IMR-90 (cell line): ENCODE data around the gene TGFB1. TPM values are rescaled to one million over a fixed set of nuclear protein-coding genes. Genes with fewer than 3 reads are reported as not detected.

Source experiments
- ATAC-seq: fragments of 200-7000 bp; cut with Tn5 transposase; 2 replicates; pipeline ENCODE4 v1.9.1; 2020; ENCODE audit warnings: low read depth, mild to moderate bottlenecking, moderate library complexity
- BruUV-seq: library from RNA; stranded (reverse); fragments of 400-500 nt; replicated peaks from 2 replicates; lab custom pipeline; 2021; lab: Mats Ljungman, UMichigan
- CTCF ChIA-PET: fragments of 300-600 bp; formaldehyde crosslinking; extraction: SDS; loops from one replicate; lab custom pipeline; 2021; ENCODE audit warnings: antibody characterized with exemption; lab: Yijun Ruan, JAX
- POLR2A ChIA-PET: fragments of 300-600 bp; sonication (Branson Sonifier 250); formaldehyde crosslinking; loops from one replicate; lab custom pipeline; 2022; ENCODE audit warnings: antibody characterized with exemption; ENCODE audit not compliant: unreplicated experiment; lab: Charles Lee
- DNase-seq: peaks from one replicate; pipeline ENCODE4 v3.0.0; 2013
- H2AFZ ChIP-seq: replicated peaks from 2 replicates; pipeline ENCODE3; 2013; ENCODE audit warnings: low read length, mild to moderate bottlenecking; ENCODE audit not compliant: poor library complexity
- H2AK5ac ChIP-seq: 2 replicates; pipeline ENCODE4 v1.6.1; 2013; ENCODE audit warnings: low read depth, low read length, inconsistent platforms
- H2AK9ac ChIP-seq: replicated peaks from 2 replicates; pipeline ENCODE3; 2013; ENCODE audit warnings: mild to moderate bottlenecking, low read depth, low read length, moderate library complexity; ENCODE audit not compliant: poor library complexity
- H2BK120ac ChIP-seq: 2 replicates; pipeline ENCODE4 v1.6.1; 2013; ENCODE audit warnings: low read depth, low read length, inconsistent platforms
- H2BK15ac ChIP-seq: 3 replicates; pipeline ENCODE4 v1.6.1; 2013; ENCODE audit warnings: low read depth, low read length, inconsistent platforms
- H2BK20ac ChIP-seq: 2 replicates; pipeline ENCODE4 v1.6.1; 2013; ENCODE audit warnings: low read depth, mild to moderate bottlenecking, inconsistent platforms, low read length, moderate library complexity
- H2BK5ac ChIP-seq: 2 replicates; pipeline ENCODE4 v1.6.1; 2013; ENCODE audit warnings: mild to moderate bottlenecking, low read depth, low read length, inconsistent platforms; ENCODE audit not compliant: poor library complexity, severe bottlenecking
- H3K14ac ChIP-seq: replicated peaks from 2 replicates; pipeline ENCODE4 v1.6.1; 2013; ENCODE audit warnings: low read depth, low read length, inconsistent platforms
- H3K18ac ChIP-seq: 2 replicates; pipeline ENCODE4 v1.6.1; 2013; ENCODE audit warnings: low read depth, low read length, control low read depth
- H3K23ac ChIP-seq: 2 replicates; pipeline ENCODE4 v1.6.1; 2013; ENCODE audit warnings: low read depth, low read length, inconsistent platforms
- H3K27ac ChIP-seq: 2 replicates; pipeline ENCODE4 v1.5.1; 2013; ENCODE audit warnings: mild to moderate bottlenecking, control low read depth, low read length; ENCODE audit not compliant: insufficient read depth
- H3K27me3 ChIP-seq: 2 replicates; pipeline ENCODE4 v1.6.1; 2013; ENCODE audit warnings: low read length; ENCODE audit not compliant: control insufficient read depth, insufficient read depth
- H3K36me3 ChIP-seq: 2 replicates; pipeline ENCODE4 v1.6.1; 2013; ENCODE audit warnings: low read length, mixed read lengths; ENCODE audit not compliant: control insufficient read depth, insufficient read depth
- H3K4ac ChIP-seq: 2 replicates; pipeline ENCODE4 v1.6.1; 2013; ENCODE audit warnings: low read depth, low read length, inconsistent platforms
- H3K4me1 ChIP-seq: 2 replicates; pipeline ENCODE4 v1.6.1; 2013; ENCODE audit warnings: low read length, mixed read lengths; ENCODE audit not compliant: control insufficient read depth, insufficient read depth
- H3K4me2 ChIP-seq: 2 replicates; pipeline ENCODE4 v1.6.1; 2013; ENCODE audit warnings: low read depth, mild to moderate bottlenecking, control low read depth, low read length, moderate library complexity
- H3K4me3 ChIP-seq: 2 replicates; pipeline ENCODE4 v1.5.1; 2013; ENCODE audit warnings: low read depth, mild to moderate bottlenecking, control low read depth, low read length, moderate library complexity; ENCODE audit not compliant: insufficient read depth
- H3K56ac ChIP-seq: 2 replicates; pipeline ENCODE4 v1.6.1; 2013; ENCODE audit warnings: low read length, inconsistent platforms; ENCODE audit not compliant: insufficient read depth; ENCODE audit errors: extremely low read depth
- H3K79me1 ChIP-seq, 2 experiments: 2 replicates each; pipeline ENCODE4 v1.6.1; 2013; ENCODE audit warnings: low read length in 2 of 2, inconsistent platforms in 1 of 2, low read depth in 1 of 2
- H3K9ac ChIP-seq: 2 replicates; pipeline ENCODE4 v1.6.1; 2013; ENCODE audit warnings: low read depth, low read length, control low read depth
- H3K9me1 ChIP-seq: 2 replicates; pipeline ENCODE4 v1.6.1; 2013; ENCODE audit warnings: low read length, inconsistent platforms; ENCODE audit not compliant: insufficient read depth
- H3K9me3 ChIP-seq: 2 replicates; pipeline ENCODE4 v1.6.1; 2013; ENCODE audit warnings: low read length; ENCODE audit not compliant: control insufficient read depth, insufficient read depth
- H4K20me1 ChIP-seq: 2 replicates; pipeline ENCODE4 v1.6.1; 2013; ENCODE audit warnings: low read length, inconsistent platforms; ENCODE audit not compliant: insufficient read depth
- H4K5ac ChIP-seq: 2 replicates; pipeline ENCODE4 v1.6.1; 2013; ENCODE audit warnings: mild to moderate bottlenecking, low read depth, low read length, control low read depth
- H4K8ac ChIP-seq, 2 experiments: 2 replicates each; pipeline ENCODE4 v1.6.1; 2013; ENCODE audit warnings: low read depth in 2 of 2, low read length in 2 of 2, control low read depth in 1 of 2, inconsistent platforms in 1 of 2
- H4K91ac ChIP-seq: 2 replicates; pipeline ENCODE4 v1.6.1; 2013; ENCODE audit warnings: low read depth, low read length, inconsistent platforms; ENCODE audit not compliant: insufficient read depth
- BHLHE40 ChIP-seq: fragments of 150-350 bp; IDR thresholded peaks from 2 replicates; pipeline ENCODE4 v1.6.1; 2016; ENCODE audit warnings: mild to moderate bottlenecking, low read depth, low read length
- CEBPB ChIP-seq: IDR thresholded peaks from 2 replicates; pipeline ENCODE4 v1.6.1; 2012; ENCODE audit warnings: low read depth, low read length, improper control_type of control experiment
- CHD1 ChIP-seq: IDR thresholded peaks from 2 replicates; pipeline ENCODE4 v1.6.1; 2012; ENCODE audit warnings: low read depth, low read length, improper control_type of control experiment
- CTCF ChIP-seq: conservative IDR thresholded peaks from 2 replicates; pipeline ENCODE4 v1.5.1; 2012; ENCODE audit warnings: mild to moderate bottlenecking, low read depth, low read length, improper control_type of control experiment
- ELK1 ChIP-seq: fragments of 150-350 bp; IDR thresholded peaks from 2 replicates; pipeline ENCODE4 v1.6.1; 2016; ENCODE audit warnings: low read depth, mild to moderate bottlenecking, low read length, moderate library complexity, borderline replicate concordance
- MAZ ChIP-seq: IDR thresholded peaks from 2 replicates; pipeline ENCODE4 v1.6.1; 2012; ENCODE audit warnings: low read depth, mild to moderate bottlenecking, low read length, improper control_type of control experiment, moderate library complexity, borderline replicate concordance
- RAD21 ChIP-seq: IDR thresholded peaks from 2 replicates; pipeline ENCODE4 v1.6.1; 2012; ENCODE audit warnings: low read length, improper control_type of control experiment
- RFX5 ChIP-seq: IDR thresholded peaks from 2 replicates; pipeline ENCODE4 v1.8.0; 2012; ENCODE audit warnings: low read depth, mild to moderate bottlenecking, low read length, moderate library complexity
- USF2 ChIP-seq: fragments of 150-350 bp; IDR thresholded peaks from 2 replicates; pipeline ENCODE4 v1.6.1; 2017; ENCODE audit warnings: mild to moderate bottlenecking, antibody characterized with exemption, low read length, low read depth
- WGBS, 2 experiments: methylation state at CpG; one replicate each; pipeline versions ENCODE4 v1.1.5 to v1.1.7; 2013; ENCODE audit warnings: missing lambda C conversion rate in 2 of 2; ENCODE audit not compliant: insufficient read length in 1 of 2; ENCODE audit errors: extremely low coverage in 2 of 2; 5-methylcytosine and 5-hydroxymethylcytosine counted together
- dilution Hi-C: fragments of 300-500 bp; cut with HindIII; formaldehyde crosslinking; loops from one replicate; pipeline ENCODE4 v1.14.3; 2018; ENCODE audit warnings: low sequenced_read_pairs; ENCODE audit not compliant: unreplicated experiment
- in situ Hi-C: fragments of 300-500 bp; cut with MboI; formaldehyde crosslinking; loops from 3 replicates; pipeline ENCODE4 v1.14.3; 2019; ENCODE audit warnings: low sequenced_read_pairs, inconsistent platforms, mixed read lengths
- intact Hi-C: fragments of 100-400 bp; cut with micrococcal nuclease; formaldehyde crosslinking; loops from 2 replicates; pipeline ENCODE4 v1.10.0; 2022
- polyA plus RNA-seq, 3 experiments: library from polyadenylated mRNA; depleted of rRNA; stranded (reverse); fragments of >200 nt; gene quantifications; 2 replicates each; pipeline ENCODE4 v1.2.3, GENCODE V29; 2012; ENCODE audit warnings: low replicate concordance in 1 of 3
- total RNA-seq: library from RNA; depleted of rRNA; stranded (reverse); fragments of >200 nt; gene quantifications from 2 replicates; pipeline ENCODE4 v1.2.3, GENCODE V29; 2012

Gene TGFB1
- total and polyA plus RNA-seq, 2 of the 4 experiments (the other 2 are of a cell fraction), result 3.2 to 26.7 TPM

GRCh38 chr19:41372501-41372900 is 18.8 kb upstream of the TGFB1 start:
- POLR2A ChIA-PET, result interaction anchor here (0.6 kb wide), 1 partner anchor 13 kb away, joined by 3 read pairs; no protein-coding TSS in a partner anchor
- Histone ChIP-seq H2AK9ac (no peak overlapping the region), H2AK5ac (no peak overlapping the region), H2BK120ac (no peak overlapping the region), H3K9me1 (peaks cover 7% of the 10 kb centered on the region), H3K9me3 (no peaks in the 10 kb centered on the region), H4K91ac (no peak overlapping the region), H3K56ac (no peak overlapping the region), H4K8ac (no peak overlapping the region), H3K4me3 (no peak overlapping the region), H3K36me3 (no peaks in the 10 kb centered on the region), H2AFZ (no peak overlapping the region), H2BK5ac (no peak overlapping the region), H4K20me1 (peaks cover 3% of the 10 kb centered on the region; the same call in 1 of the 2 replicates), H2BK20ac (no peak overlapping the region), H3K9ac (no peak overlapping the region), H3K27me3 (no peaks in the 10 kb centered on the region), H3K27ac (no peak overlapping the region), H3K4me2 (no peak overlapping the region), H3K4ac (no peak overlapping the region), H3K4me1 (peaks cover 14% of the 10 kb centered on the region), H3K79me1 (peaks cover 9 to 37% of the 10 kb centered on the region in 2 experiments; a peak in 3 of 4 replicates), H4K5ac (no peak overlapping the region), H3K23ac (no peak overlapping the region), H2BK15ac (no peak overlapping the region), H3K14ac (no peak overlapping the region), H3K18ac (no peak overlapping the region)
- CTCF ChIA-PET, result no interaction called here
- intact Hi-C loops, result no loop called here
- BruUV-seq, result no TSS peak
- in situ Hi-C loops, result no loop called here
- WGBS, 2 experiments, result no CpG with 5 or more reads among the region's 2 CpGs
- no peak for TF ChIP-seq CHD1
- TF ChIP-seq MAZ, result no peak
- no peak for TF ChIP-seq ELK1
- TF ChIP-seq RAD21, result no peak
- TF ChIP-seq RFX5, result no peak
- no peak for TF ChIP-seq CEBPB
- TF ChIP-seq USF2, result no peak
- no peak for TF ChIP-seq CTCF
- no peak for TF ChIP-seq BHLHE40
- no peak for DNase-seq
- dilution Hi-C loops, result no loop called here
- no peak for ATAC-seq
